ENCODE results near the gene MAN1A2.

GRCh38 chr1:117318011-117318410 is 49.2 kb upstream of the MAN1A2 start:
- no peak for TF ChIP-seq CTCF (IDR thresholded peaks at IDR 0.05)
- TF ChIP-seq POLR2A (IDR thresholded peaks at IDR 0.05): no peak
